ENCODE measurements around the gene MRPS2. TPM values are rescaled to one million over a fixed set of nuclear protein-coding genes. Genes with fewer than 3 reads are reported as not detected.

MRPS2 gene
- total and polyA plus RNA-seq, 2 experiments from 2014 or later = 22.4 to 59.1 TPM

DNA sequence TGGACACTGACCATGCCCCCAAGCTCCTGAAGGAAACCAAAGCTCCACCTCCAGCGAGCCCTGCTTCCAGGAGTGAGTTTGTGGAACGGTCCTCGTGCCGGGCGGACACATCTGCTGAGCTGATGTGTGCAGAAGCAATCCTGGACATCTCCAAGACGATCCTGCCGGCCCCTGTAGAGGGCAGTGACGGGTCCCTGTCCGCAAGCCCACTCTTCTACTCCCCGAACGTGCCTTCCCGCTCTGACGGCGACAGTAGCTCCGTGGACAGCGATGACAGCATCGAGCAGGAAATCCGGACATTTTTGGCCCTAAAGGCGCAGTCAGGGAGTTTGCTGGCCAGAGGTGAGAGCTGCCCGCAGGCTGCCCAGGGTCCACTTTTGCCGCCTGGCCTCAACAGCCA lies 14.7 kb upstream of the MRPS2 start:
- Histone ChIP-seq H3K9me3 (ENCODE audit: low read depth) (no peaks in the 10 kb centered on the region), H3K4me3 (no peak overlapping the region), H3K27me3 (no peaks in the 10 kb centered on the region), H3K79me2 (peaks cover 25% of the 10 kb centered on the region), H3K4me2 (no peak overlapping the region), H3K9me2 (replicated peaks; ENCODE audit: insufficient read depth) (no peaks in the 10 kb centered on the region), H2AFZ (no peak overlapping the region), H3K36me3 (replicated peaks; ENCODE audit: insufficient read depth, low read depth) (no peaks in the 10 kb centered on the region), H3K27ac (no peak overlapping the region), H3K4me1 (ENCODE audit: insufficient read depth) (peaks cover 2% of the 10 kb centered on the region), H4K20me1 (ENCODE audit: insufficient read depth, poor library complexity, severe bottlenecking) (peaks cover 4% of the 10 kb centered on the region)
- TF ChIP-seq, protein P1, sequence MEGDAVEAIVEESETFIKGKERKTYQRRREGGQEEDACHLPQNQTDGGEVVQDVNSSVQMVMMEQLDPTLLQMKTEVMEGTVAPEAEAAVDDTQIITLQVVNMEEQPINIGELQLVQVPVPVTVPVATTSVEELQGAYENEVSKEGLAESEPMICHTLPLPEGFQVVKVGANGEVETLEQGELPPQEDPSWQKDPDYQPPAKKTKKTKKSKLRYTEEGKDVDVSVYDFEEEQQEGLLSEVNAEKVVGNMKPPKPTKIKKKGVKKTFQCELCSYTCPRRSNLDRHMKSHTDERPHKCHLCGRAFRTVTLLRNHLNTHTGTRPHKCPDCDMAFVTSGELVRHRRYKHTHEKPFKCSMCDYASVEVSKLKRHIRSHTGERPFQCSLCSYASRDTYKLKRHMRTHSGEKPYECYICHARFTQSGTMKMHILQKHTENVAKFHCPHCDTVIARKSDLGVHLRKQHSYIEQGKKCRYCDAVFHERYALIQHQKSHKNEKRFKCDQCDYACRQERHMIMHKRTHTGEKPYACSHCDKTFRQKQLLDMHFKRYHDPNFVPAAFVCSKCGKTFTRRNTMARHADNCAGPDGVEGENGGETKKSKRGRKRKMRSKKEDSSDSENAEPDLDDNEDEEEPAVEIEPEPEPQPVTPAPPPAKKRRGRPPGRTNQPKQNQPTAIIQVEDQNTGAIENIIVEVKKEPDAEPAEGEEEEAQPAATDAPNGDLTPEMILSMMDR (IDR thresholded peaks at IDR 0.05; ENCODE audit: poor library complexity) = no peak
- TF ChIP-seq EZH2phosphoT487 (IDR thresholded peaks at IDR 0.05; ENCODE audit: low read depth, severe bottlenecking, unreplicated experiment) (no peak), EZH2 (IDR thresholded peaks at IDR 0.05; ENCODE audit: borderline replicate concordance) (no peak)
- no peak for DNase-seq (ENCODE audit: low spot score)
- WGBS (ENCODE audit: low lambda C conversion rate, missing lambda C conversion rate) = 92% methylated on average over 21 of the region's 21 CpGs

DNA sequence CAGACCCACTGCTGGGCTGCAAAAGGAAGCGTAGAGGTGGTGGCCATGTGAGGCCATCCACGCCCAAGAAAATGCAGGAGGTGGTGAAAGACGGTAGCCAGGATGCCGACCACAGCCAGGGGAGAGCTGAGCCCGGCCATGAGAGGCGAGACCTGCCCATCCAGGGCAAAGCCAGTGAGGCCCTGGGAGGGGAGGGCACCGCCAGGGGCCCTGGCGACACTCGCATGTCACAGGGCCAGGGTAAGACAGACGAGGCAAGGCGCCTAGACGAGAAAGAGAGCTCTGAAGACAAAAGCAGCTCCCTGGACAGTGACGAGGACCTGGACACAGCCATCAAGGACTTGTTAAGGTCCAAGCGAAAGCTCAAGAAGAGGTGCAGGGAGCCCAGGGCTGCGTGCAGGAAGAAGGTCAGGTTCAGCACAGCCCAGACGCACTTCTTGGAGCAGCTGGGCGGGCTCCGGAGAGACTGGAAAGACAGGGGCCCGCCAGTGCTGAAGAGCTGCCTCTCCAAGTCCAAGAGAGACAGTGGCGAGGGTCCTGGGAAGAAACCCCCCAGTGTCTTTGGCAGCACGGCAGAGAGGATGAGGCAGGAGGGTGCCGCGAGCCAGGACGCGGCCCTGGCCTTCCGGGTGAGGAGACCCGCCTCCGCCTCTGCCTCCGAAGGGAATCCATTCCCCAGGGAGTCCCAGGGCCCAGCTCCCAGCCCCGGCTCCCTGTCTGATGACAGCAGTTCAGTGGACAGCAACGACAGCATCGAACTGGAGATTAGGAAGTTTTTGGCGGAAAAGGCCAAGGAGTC lies 14.0 kb upstream of the MRPS2 start:
- whole genome bisulfite sequencing (ENCODE audit: low lambda C conversion rate, missing lambda C conversion rate) = 95% methylated on average over 33 of the region's 33 CpGs
- H3K36me3 ChIP-seq (replicated peaks; ENCODE audit: insufficient read depth, low read depth) = no peaks in the 10 kb centered on the region
- TF ChIP-seq, protein P1 (IDR thresholded peaks at IDR 0.05; ENCODE audit: poor library complexity) = no peak
- TF ChIP-seq EZH2phosphoT487 (IDR thresholded peaks at IDR 0.05; ENCODE audit: low read depth, severe bottlenecking, unreplicated experiment) (no peak), EZH2 (IDR thresholded peaks at IDR 0.05; ENCODE audit: borderline replicate concordance) (no peak)

DNA sequence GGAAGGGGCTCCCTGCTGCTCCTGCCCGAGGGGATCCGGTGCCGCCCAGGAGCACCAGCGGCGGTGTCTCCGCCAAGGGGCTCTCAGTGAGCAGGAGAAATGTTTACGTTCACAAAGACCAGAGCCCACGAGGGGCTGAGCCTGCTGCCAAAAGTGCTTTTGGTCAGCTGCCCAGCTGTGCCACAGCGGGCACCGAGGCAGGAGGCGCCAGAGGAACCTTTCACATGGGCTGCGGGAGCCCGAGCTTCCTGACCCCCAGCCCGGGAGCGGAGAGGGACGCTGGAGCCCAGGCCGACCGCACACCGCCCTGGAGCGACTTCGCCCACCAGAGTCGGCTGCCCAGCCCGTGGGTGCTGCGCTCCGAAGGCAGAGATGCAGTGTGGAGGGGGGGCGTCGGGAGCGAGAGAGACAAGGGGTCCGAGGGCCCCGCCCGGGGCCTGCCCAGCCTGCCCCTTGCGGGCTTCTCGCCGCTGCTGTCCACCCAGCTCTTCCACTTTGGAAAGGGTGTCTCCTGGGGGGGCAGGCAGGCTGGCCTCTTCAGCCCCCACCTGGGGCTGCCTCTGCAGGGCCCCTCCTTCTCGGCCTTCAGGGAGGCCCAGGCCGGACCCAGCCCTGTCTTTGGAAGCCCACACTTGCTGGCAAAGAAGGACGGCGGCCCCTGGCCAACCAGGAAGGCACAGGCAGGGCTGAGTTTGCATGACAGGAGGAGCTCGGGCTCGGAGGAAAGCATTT lies 13.0 kb upstream of the MRPS2 start:
- no peak overlapping the region for H3K4me3 ChIP-seq
- H3K4me2 ChIP-seq = no peak overlapping the region
- peaks cover 9% of the 10 kb centered on the region for H3K79me2 ChIP-seq
- H3K9me2 ChIP-seq (replicated peaks; ENCODE audit: insufficient read depth) = no peaks in the 10 kb centered on the region
- H3K36me3 ChIP-seq (replicated peaks; ENCODE audit: insufficient read depth, low read depth) = no peaks in the 10 kb centered on the region
- DNase-seq (ENCODE audit: low spot score) = no peak
- no peak overlapping the region for H3K27ac ChIP-seq
- no peaks in the 10 kb centered on the region for H3K9me3 ChIP-seq (ENCODE audit: low read depth)
- no peak overlapping the region for H2AFZ ChIP-seq
- TF ChIP-seq EZH2 (IDR thresholded peaks at IDR 0.05; ENCODE audit: borderline replicate concordance) (no peak), EZH2phosphoT487 (IDR thresholded peaks at IDR 0.05; ENCODE audit: low read depth, severe bottlenecking, unreplicated experiment) (no peak)
- TF ChIP-seq, protein P1 (IDR thresholded peaks at IDR 0.05; ENCODE audit: poor library complexity) = no peak
- H3K27me3 ChIP-seq = no peaks in the 10 kb centered on the region
- WGBS (ENCODE audit: low lambda C conversion rate, missing lambda C conversion rate) = 97% methylated on average over 24 of the region's 40 CpGs
- H4K20me1 ChIP-seq (ENCODE audit: insufficient read depth, poor library complexity, severe bottlenecking) = no peaks in the 10 kb centered on the region
- no peaks in the 10 kb centered on the region for H3K4me1 ChIP-seq (ENCODE audit: insufficient read depth)

More for the DNA sequence above, 14.0 kb upstream of the MRPS2 start:
- Histone ChIP-seq H3K27ac (no peak overlapping the region), H3K4me1 (ENCODE audit: insufficient read depth) (no peaks in the 10 kb centered on the region), H3K79me2 (peaks cover 19% of the 10 kb centered on the region), H3K27me3 (no peaks in the 10 kb centered on the region), H3K9me3 (ENCODE audit: low read depth) (no peaks in the 10 kb centered on the region), H2AFZ (no peak overlapping the region), H3K4me3 (no peak overlapping the region), H4K20me1 (ENCODE audit: insufficient read depth, poor library complexity, severe bottlenecking) (peaks cover 4% of the 10 kb centered on the region), H3K4me2 (no peak overlapping the region), H3K9me2 (replicated peaks; ENCODE audit: insufficient read depth) (no peaks in the 10 kb centered on the region)
- no peak for DNase-seq (ENCODE audit: low spot score)
